Naive thymus-derived CD4-positive, alpha-beta T cell (primary cell): ENCODE results near the gene GPRC5D. TPM values are rescaled to one million over a fixed set of nuclear protein-coding genes. Genes with fewer than 3 reads are reported as not detected.

Source experiments
- ATAC-seq: fragments of 150-1000 bp; cut with Tn5 transposase; 2 replicates; pipeline ENCODE4 v1.10.0; 2021; ENCODE audit warnings: mild to moderate bottlenecking, moderate library complexity
- CTCF ChIA-PET: fragments of 350-600 bp; sonication (Branson Sonifier 250); formaldehyde crosslinking; loops from one replicate; lab custom pipeline; 2021; ENCODE audit warnings: antibody characterized with exemption; lab: Charles Lee
- POLR2A ChIA-PET: fragments of 350-600 bp; sonication (Branson Sonifier 250); formaldehyde crosslinking; loops from one replicate; lab custom pipeline; 2021; ENCODE audit warnings: antibody characterized with exemption, inconsistent platforms; lab: Charles Lee
- DNase-seq, 9 donors: peaks; one replicate each; pipeline versions ENCODE4 v3.0.0 to v3.0.0-alpha.2; 2020 to 2022; ENCODE audit warnings: mixed read lengths in 1 of 9
- H3K27ac ChIP-seq: one replicate; pipeline ENCODE4 v1.7.0; 2013; ENCODE audit warnings: mild to moderate bottlenecking, low read depth, low read length, moderate library complexity
- H3K27me3 ChIP-seq, 2 donors: one replicate each; pipeline ENCODE4 v1.7.0; 2013; ENCODE audit warnings: low read length in 2 of 2, mild to moderate bottlenecking in 2 of 2, moderate library complexity in 2 of 2; ENCODE audit not compliant: control insufficient read depth in 2 of 2, insufficient read depth in 2 of 2
- H3K36me3 ChIP-seq, 3 experiments: 1 replicate in 2 of 3; 2 replicates in 1 of 3; pipeline ENCODE4 v1.7.0; 2013; ENCODE audit warnings: low read length in 3 of 3, mild to moderate bottlenecking in 3 of 3, moderate library complexity in 1 of 3; ENCODE audit not compliant: insufficient read depth in 3 of 3, control insufficient read depth in 2 of 3
- H3K4me1 ChIP-seq, 2 donors: one replicate each; pipeline ENCODE4 v1.7.0; 2013; ENCODE audit warnings: low read length in 2 of 2, mild to moderate bottlenecking in 2 of 2, moderate library complexity in 1 of 2; ENCODE audit not compliant: control insufficient read depth in 2 of 2, insufficient read depth in 2 of 2
- H3K4me3 ChIP-seq: 2 replicates; pipeline ENCODE4 v1.7.0; 2013; ENCODE audit warnings: mild to moderate bottlenecking, low read length
- H3K9me3 ChIP-seq, 3 experiments: 1 replicate in 2 of 3; 2 replicates in 1 of 3; pipeline ENCODE4 v1.7.0; 2013; ENCODE audit warnings: low read length in 3 of 3; ENCODE audit not compliant: control insufficient read depth in 2 of 3
- H3K27ac Mint-ChIP-seq, 9 donors: one replicate each; pipeline ENCODE4 v1.8.0; 2020 to 2022; ENCODE audit warnings: mixed read lengths in 9 of 9, mild to moderate bottlenecking in 8 of 9, moderate library complexity in 5 of 9, inconsistent platforms in 2 of 9
- H3K27me3 Mint-ChIP-seq, 5 donors: one replicate each; pipeline ENCODE4 v1.8.0; 2021 to 2022; ENCODE audit warnings: mixed read lengths in 5 of 5, mild to moderate bottlenecking in 1 of 5
- H3K36me3 Mint-ChIP-seq, 5 donors: one replicate each; pipeline ENCODE4 v1.8.0; 2020 to 2022; ENCODE audit warnings: mixed read lengths in 5 of 5, mild to moderate bottlenecking in 3 of 5, inconsistent platforms in 1 of 5
- H3K4me1 Mint-ChIP-seq, 7 donors: one replicate each; pipeline ENCODE4 v1.8.0; 2020 to 2022; ENCODE audit warnings: mixed read lengths in 7 of 7, mild to moderate bottlenecking in 3 of 7, inconsistent platforms in 1 of 7
- H3K4me3 Mint-ChIP-seq, 10 donors: one replicate each; pipeline ENCODE4 v1.8.0; 2020 to 2022; ENCODE audit warnings: mild to moderate bottlenecking in 10 of 10, mixed read lengths in 10 of 10, moderate library complexity in 6 of 10, inconsistent platforms in 2 of 10
- H3K9me3 Mint-ChIP-seq, 11 donors: one replicate each; pipeline ENCODE4 v1.8.0; 2020 to 2022; ENCODE audit warnings: mixed read lengths in 11 of 11, mild to moderate bottlenecking in 4 of 11, inconsistent platforms in 1 of 11, moderate library complexity in 1 of 11
- intact Hi-C, 2 donors: fragments of 100-400 bp; cut with micrococcal nuclease; formaldehyde crosslinking; loops; one replicate each; pipeline ENCODE4 v1.15.1; 2023
- polyA plus RNA-seq, 2 donors: library from polyadenylated mRNA; unstranded; fragments of 300-500 nt; fragmentation: Illumina TruSeq; gene quantifications; one replicate each; pipeline ENCODE4 v1.2.3, GENCODE V29; 2021
- total RNA-seq, 6 experiments: library from RNA in 5 of 6; stranded (reverse) in 5 of 6; gene quantifications; 1 replicate in 5 of 6; 2 replicates in 1 of 6; pipeline ENCODE4 v1.2.3 and lab custom pipeline; 2021 to 2026

Gene GPRC5D
- total RNA-seq (under 1 TPM in 1 of 5 experiments, not detected in 4; 0.29 TPM), polyA plus RNA-seq (under 1 TPM in 1 of 2 donors, not detected in 1; 0.83 TPM), total RNA-seq (lab: John Stamatoyannopoulos, UW) (not detected)

- no peaks in the 10 kb centered on the region for H3K4me1 Mint-ChIP-seq
- H3K36me3 ChIP-seq, result no peaks in the 10 kb centered on the region
- ChIA-PET POLR2A (interaction anchor here (0.5 kb wide), 1 partner anchor 408 kb away, joined by 3 read pairs; no protein-coding TSS in a partner anchor), CTCF (no interaction called here)
- ATAC-seq (no peak), DNase-seq (no peak)
- H3K36me3 Mint-ChIP-seq, result peaks cover 0 to 15% (median 0%) of the 10 kb centered on the region in 5 donors
- peaks cover 0 to 7% (median 0%) of the 10 kb centered on the region in 5 donors for H3K27me3 Mint-ChIP-seq
- H3K4me3 Mint-ChIP-seq, result no peak within 1 kb of the TSS
- no peaks in the 10 kb centered on the region for H3K4me1 ChIP-seq
- no peaks in the 10 kb centered on the region for H3K27me3 ChIP-seq
- H3K27ac ChIP-seq, result no peak within 1 kb of the TSS
- no peak within 1 kb of the TSS for H3K4me3 ChIP-seq
- no peaks in the 10 kb centered on the region for H3K9me3 ChIP-seq
- intact Hi-C loops, result no loop called here
- H3K9me3 Mint-ChIP-seq, result peaks cover 0 to 3% (median 0%) of the 10 kb centered on the region in 11 donors
- no peak within 1 kb of the TSS for H3K27ac Mint-ChIP-seq
These were observed at the start of gene GPRC5D for GRCh38 chr12:12952036-12952435. Gene GPRC5D (minus strand): TSS chr12:12952170. CDS start chr12:12950384, 1,786 bp downstream.

GRCh38 chr12:13001775-13002040 lies 49.7 kb upstream of the GPRC5D start:
- CTCF ChIA-PET, result interaction anchor here (1.1 kb wide), 1 partner anchor 85 kb away, joined by 3 read pairs; no protein-coding TSS in a partner anchor
- DNase-seq (no peak), ATAC-seq (no peak)
- peaks cover 8 to 23% of the 10 kb centered on the region in 2 donors for H3K4me1 ChIP-seq
- H3K36me3 Mint-ChIP-seq, result peaks cover 0 to 3% (median 0%) of the 10 kb centered on the region in 5 donors
- peaks cover 0 to 35% (median 0%) of the 10 kb centered on the region in 5 donors for H3K27me3 Mint-ChIP-seq
- H3K27ac ChIP-seq, result no peak overlapping the region
- intact Hi-C loops, result loop anchor here (1.0 to 5.0 kb wide), 13 partner anchors 15 to 1769 kb away; partner anchors contain the start of genes ATF7IP (in 1 of the 2), BORCS5 (in 1 of the 2) and LRP6 (in 1 of the 2)
- peaks cover 0 to 4% (median 0%) of the 10 kb centered on the region in 3 experiments for H3K36me3 ChIP-seq
- H3K9me3 ChIP-seq, result no peaks in the 10 kb centered on the region
- no peaks in the 10 kb centered on the region for H3K9me3 Mint-ChIP-seq
- peaks cover 26 to 45% (median 35%) of the 10 kb centered on the region in 7 donors for H3K4me1 Mint-ChIP-seq
- peak overlapping the region; percentile 52 for H3K4me3 ChIP-seq
- H3K4me3 Mint-ChIP-seq, result peak overlapping the region; percentile 82 to 96 (median 87)
- peak overlapping the region; percentile 26 to 92 (median 80) for H3K27ac Mint-ChIP-seq
- POLR2A ChIA-PET, result interaction anchor here (0.7 to 1.4 kb wide), 2 partner anchors 85 to 108 kb away, joined by 3 read pairs; no protein-coding TSS in a partner anchor
- peaks cover 0 to 5% of the 10 kb centered on the region in 2 donors for H3K27me3 ChIP-seq

DNA sequence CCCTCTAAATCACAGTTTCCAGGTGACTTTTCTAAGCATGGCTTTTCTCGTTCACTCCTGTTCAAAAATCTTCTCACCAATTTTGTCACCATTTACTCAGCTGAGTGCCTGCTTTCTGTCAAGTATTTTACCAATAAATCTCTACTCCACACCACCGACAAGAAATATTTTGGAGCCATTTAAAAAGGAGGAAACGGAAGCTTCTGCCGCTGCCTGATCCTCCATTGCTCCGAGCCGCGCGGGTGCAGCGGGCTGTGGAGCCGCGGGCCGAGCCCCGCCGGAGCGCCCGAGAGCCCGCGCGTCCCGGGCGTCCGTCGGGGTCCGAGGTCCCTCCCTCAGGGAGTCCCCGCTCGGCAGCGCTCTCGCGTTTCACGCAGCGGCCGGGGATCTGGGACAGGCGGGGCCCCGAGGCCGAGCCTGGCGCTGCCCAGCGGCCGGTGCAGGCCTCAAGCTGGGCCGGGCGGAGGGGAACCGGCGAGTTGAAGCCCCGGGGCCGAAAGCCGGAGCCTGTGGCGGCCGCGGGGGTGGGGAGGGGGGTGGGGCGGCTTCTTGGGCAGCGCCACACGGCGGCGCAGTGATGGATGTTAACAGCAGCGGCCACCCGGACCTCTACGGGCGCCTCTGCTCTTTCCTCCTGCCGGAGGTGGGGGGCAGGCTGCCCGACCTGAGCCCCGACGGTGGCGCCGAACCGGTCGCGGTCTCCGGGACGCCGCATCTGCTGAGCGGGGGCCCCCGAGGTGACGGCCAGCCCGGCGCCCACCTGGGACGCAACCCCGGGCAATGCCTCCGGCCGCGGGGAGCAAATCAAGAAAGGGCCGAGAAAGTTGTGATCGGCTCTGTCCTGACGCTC lies 49.2 kb upstream of the GPRC5D start:
- intact Hi-C loops, result loop anchor here (1.0 to 5.0 kb wide), 19 partner anchors 14 to 1770 kb away; partner anchors contain the start of genes BORCS5 (in 2 of the 2), DDX47 (in 2 of the 2), FAM234B (in 2 of the 2) and ATF7IP (in 1 of the 2)

GRCh38 chr12:13000616-13000924 lies 48.6 kb upstream of the GPRC5D start:
- Histone ChIP-seq H3K4me1 (peaks cover 8 to 23% of the 10 kb centered on the region in 2 donors), H3K36me3 (peaks cover 0 to 4% (median 0%) of the 10 kb centered on the region in 3 experiments), H3K27me3 (peaks cover 0 to 5% of the 10 kb centered on the region in 2 donors), H3K27ac (peak overlapping the region; percentile 83), H3K9me3 (no peaks in the 10 kb centered on the region), H3K4me3 (peak overlapping the region; percentile 52)
- Mint-ChIP-seq H3K9me3 (no peaks in the 10 kb centered on the region), H3K27me3 (peaks cover 0 to 33% (median 0%) of the 10 kb centered on the region in 5 donors), H3K36me3 (peaks cover 0 to 3% (median 0%) of the 10 kb centered on the region in 5 donors), H3K27ac (peak overlapping the region; percentile 53 to 96 (median 90)), H3K4me3 (peak overlapping the region; percentile 90 to 98 (median 95)), H3K4me1 (peaks cover 26 to 45% (median 35%) of the 10 kb centered on the region in 7 donors)
- ATAC-seq, result peak; percentile 42
- POLR2A ChIA-PET, result interaction anchor here (0.7 to 1.4 kb wide), 2 partner anchors 84 to 1369 kb away, joined by 3 read pairs; no protein-coding TSS in a partner anchor
- CTCF ChIA-PET, result interaction anchor here (1.1 kb wide), 1 partner anchor 162 kb away, joined by 3 read pairs; no protein-coding TSS in a partner anchor
- peak in 1 of 9 donors; percentile 55 for DNase-seq
- intact Hi-C loops, result loop anchor here (1.0 to 5.0 kb wide), 18 partner anchors 14 to 1770 kb away; partner anchors contain the start of genes BORCS5 (in 2 of the 2), DDX47 (in 2 of the 2), FAM234B (in 2 of the 2) and ATF7IP (in 1 of the 2)

More for the DNA sequence above, 49.2 kb upstream of the GPRC5D start:
- H3K9me3 ChIP-seq, result no peaks in the 10 kb centered on the region
- peak overlapping the region; percentile 80 to 96 (median 90) for H3K27ac Mint-ChIP-seq
- H3K27ac ChIP-seq, result peak overlapping the region; percentile 83
- peak overlapping the region; percentile 52 for H3K4me3 ChIP-seq
- peaks cover 0 to 33% (median 0%) of the 10 kb centered on the region in 5 donors for H3K27me3 Mint-ChIP-seq
- CTCF ChIA-PET, result interaction anchor here (1.1 kb wide), 1 partner anchor 163 kb away, joined by 3 read pairs; no protein-coding TSS in a partner anchor
- DNase-seq (peak; percentile 17 to 70 (median 53)), ATAC-seq (peak; percentile 9)
- peaks cover 0 to 5% of the 10 kb centered on the region in 2 donors for H3K27me3 ChIP-seq
- peaks cover 0 to 3% (median 0%) of the 10 kb centered on the region in 5 donors for H3K36me3 Mint-ChIP-seq
- peaks cover 8 to 23% of the 10 kb centered on the region in 2 donors for H3K4me1 ChIP-seq
- H3K4me1 Mint-ChIP-seq, result peaks cover 26 to 45% (median 35%) of the 10 kb centered on the region in 7 donors
- peak overlapping the region; percentile 90 to 98 (median 95) for H3K4me3 Mint-ChIP-seq
- peaks cover 0 to 4% (median 0%) of the 10 kb centered on the region in 3 experiments for H3K36me3 ChIP-seq
- H3K9me3 Mint-ChIP-seq, result no peaks in the 10 kb centered on the region
- POLR2A ChIA-PET, result interaction anchor here (0.7 to 1.4 kb wide), 3 partner anchors 85 to 1368 kb away, joined by 3 read pairs; no protein-coding TSS in a partner anchor

- peak; percentile 97 for ATAC-seq
- Mint-ChIP-seq H3K4me1 (peaks cover 30 to 45% (median 35%) of the 10 kb centered on the region in 7 donors), H3K27ac (peak within 1 kb of the TSS; percentile 53 to 96 (median 90)), H3K9me3 (no peaks in the 10 kb centered on the region), H3K4me3 (peak within 1 kb of the TSS; percentile 90 to 98 (median 95)), H3K27me3 (peaks cover 0 to 31% (median 0%) of the 10 kb centered on the region in 5 donors), H3K36me3 (peaks cover 0 to 3% (median 0%) of the 10 kb centered on the region in 5 donors)
- H3K27me3 ChIP-seq, result peaks cover 0 to 5% of the 10 kb centered on the region in 2 donors
- H3K4me1 ChIP-seq, result peaks cover 8 to 23% of the 10 kb centered on the region in 2 donors
- no peaks in the 10 kb centered on the region for H3K9me3 ChIP-seq
- peak within 1 kb of the TSS; percentile 83 for H3K27ac ChIP-seq
- ChIA-PET CTCF (interaction anchor here (1.1 kb wide), 1 partner anchor 162 kb away, joined by 3 read pairs; no protein-coding TSS in a partner anchor), POLR2A (interaction anchor here (0.7 to 1.4 kb wide), 2 partner anchors 84 to 1369 kb away, joined by 3 read pairs; no protein-coding TSS in a partner anchor)
- peak; percentile 86 to 99 (median 93) for DNase-seq
- peaks cover 0 to 4% (median 0%) of the 10 kb centered on the region in 3 experiments for H3K36me3 ChIP-seq
- H3K4me3 ChIP-seq, result peak within 1 kb of the TSS; percentile 74
- intact Hi-C loops, result loop anchor here (1.0 to 5.0 kb wide), 18 partner anchors 13 to 1771 kb away; partner anchors contain the start of genes BORCS5 (in 2 of the 2), DDX47 (in 2 of the 2), FAM234B (in 2 of the 2) and ATF7IP (in 1 of the 2)
These were observed 48.1 kb upstream of the GPRC5D start, which contains the start of gene HEBP1 for GRCh38 chr12:12999959-13000615. Gene HEBP1 (minus strand): TSS chr12:13000265. CDS start chr12:13000114, 151 bp downstream.
